Measurements from ENCODE around the gene DPEP2.
"Not testable (repeated sequence)": the region's sequence is repeated elsewhere in the genome, so short reads cannot be mapped to it uniquely, and the experiment has no call there.

The DPEP2 gene

GRCh38 chr16:68003031-68003430 is 3.7 kb upstream of the DPEP2 start:
- DNase-seq = no peak

GRCh38 chr16:68000450-68000849 is 1.2 kb upstream of the DPEP2 start:
- no peak for DNase-seq

DNA sequence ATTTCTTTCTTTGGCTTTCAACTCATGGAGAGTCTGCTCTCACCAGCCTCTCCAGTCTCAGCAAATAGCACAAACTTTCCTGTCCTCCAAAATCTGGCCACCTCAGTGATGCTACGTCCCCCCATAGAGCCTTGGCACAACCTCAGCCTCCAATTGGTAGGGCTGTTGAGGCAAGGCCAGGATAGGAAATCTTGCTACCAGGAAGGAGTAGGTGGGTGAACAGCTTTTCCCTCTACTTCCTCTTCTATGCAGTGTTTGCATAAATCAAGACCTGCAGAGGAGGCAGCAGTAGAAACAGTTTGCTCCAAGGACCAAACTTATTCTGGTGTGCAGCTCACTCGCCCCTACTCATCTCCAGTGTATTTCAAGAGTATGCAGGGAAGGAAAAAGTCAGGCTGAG is 701 bp upstream of the DPEP2 start:
- peak; percentile 28 for DNase-seq

DNA sequence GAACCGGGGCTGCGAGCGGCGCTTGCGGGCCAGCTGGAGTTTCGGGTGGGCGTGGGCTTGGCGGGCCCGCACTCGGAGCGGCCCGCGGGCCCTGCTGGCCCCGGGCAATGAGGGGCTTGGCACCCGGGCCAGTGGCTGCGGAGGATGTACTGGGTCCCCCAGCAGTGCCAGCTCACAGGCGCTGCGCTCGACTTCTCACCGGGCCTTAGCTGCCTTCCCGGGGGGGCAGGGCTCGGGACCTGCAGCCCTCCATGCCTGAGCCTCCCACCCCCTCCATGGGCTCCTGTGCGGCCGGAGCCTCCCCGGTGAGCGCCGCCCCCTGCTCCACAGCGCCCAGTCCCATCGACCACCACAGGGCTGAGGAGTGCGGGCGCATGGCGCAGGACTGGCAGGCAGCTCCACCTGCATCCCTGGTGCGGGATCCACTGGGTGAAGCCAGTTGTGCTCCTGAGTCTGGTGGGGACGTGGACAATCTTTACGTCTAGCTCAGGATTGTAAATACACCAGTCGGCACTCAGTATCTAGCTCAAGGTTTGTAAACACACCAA is 979 bp downstream of the DPEP2 start:
- DNase-seq = not testable (repeated sequence)

DNA sequence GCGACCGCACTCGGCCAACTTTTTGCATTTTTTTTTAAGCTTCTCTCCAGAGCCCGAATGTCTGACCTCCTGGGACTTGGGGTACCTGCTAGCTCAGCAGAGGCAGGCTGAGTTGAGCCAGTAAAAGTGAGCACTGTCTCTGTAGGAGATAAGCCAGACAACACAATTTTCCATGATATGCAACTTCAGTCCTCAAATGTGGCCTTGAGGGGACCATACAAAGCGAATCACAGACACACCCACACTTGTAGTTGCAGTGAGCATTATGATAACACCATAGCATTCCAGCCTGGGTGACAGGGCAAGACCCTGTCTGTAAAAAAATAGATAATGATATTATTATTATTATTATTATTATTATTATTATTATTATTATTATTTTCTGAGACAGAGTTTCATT is 2.6 kb downstream of the DPEP2 start:
- no peak for DNase-seq

DNA sequence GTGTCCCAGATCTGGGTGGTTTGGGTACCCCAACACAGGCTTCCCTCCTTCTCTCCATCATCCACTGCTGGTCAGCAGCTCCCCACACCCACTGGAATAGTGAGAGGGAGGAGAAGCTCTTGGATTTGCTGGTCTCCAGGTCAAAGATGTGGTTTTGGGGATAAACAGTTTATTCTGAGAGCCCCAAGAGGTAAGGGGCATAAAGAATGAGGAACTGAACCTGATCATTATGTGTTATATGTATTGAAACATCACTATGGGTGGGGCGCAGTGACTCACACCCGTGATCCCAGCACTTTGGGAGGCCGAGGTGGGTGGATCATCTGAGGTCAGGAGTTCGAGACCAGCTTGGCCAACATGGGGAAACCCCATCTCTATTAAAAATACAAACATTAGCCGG is 3.9 kb downstream of the DPEP2 start:
- peak; percentile 87 for DNase-seq

GRCh38 chr16:67994040-67994408 is 5.3 kb downstream of the DPEP2 start:
- DNase-seq = not testable (repeated sequence)

DNA sequence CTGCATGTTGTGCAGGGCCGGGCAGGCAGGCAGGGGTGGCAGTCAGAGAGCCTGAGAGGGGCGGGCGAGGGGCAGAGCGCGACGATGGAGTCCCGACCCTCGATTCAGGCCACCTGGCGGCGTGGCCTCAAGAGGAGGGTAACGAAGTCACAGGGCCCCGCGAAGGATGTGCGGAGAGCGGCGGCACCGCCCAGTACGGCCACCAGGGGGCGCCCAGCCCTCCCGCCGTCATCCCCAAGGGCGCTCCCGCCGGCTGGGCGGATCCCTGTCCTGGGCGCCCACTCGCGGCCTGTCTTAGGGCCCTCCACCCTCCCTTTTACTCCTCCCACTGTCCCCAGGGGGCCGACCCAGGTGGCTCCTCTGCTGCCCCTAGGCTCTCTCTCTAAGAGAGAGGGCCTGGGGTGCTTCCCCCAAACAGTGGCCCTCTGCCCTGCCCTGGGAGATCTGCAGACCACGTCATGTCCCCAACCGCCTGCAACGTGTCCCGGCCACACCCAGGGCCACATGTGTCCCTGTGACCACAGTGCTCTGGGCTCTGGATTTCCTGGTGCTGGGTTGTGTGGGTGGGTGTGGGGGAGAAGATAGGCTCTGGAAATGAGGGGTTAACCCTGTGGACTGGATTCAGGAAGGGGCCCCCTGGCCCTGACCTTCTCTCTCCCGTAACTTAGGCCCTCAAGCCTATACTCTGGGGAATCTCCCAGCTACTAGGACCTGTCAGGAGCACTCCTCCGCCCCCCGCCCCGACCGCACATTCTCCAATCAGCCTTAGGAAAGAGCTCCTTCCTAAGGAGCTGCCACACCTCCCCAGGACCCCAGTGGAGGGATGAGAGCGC is 5.9 kb downstream of the DPEP2 start:
- DNase-seq = peak; percentile 81

DNA sequence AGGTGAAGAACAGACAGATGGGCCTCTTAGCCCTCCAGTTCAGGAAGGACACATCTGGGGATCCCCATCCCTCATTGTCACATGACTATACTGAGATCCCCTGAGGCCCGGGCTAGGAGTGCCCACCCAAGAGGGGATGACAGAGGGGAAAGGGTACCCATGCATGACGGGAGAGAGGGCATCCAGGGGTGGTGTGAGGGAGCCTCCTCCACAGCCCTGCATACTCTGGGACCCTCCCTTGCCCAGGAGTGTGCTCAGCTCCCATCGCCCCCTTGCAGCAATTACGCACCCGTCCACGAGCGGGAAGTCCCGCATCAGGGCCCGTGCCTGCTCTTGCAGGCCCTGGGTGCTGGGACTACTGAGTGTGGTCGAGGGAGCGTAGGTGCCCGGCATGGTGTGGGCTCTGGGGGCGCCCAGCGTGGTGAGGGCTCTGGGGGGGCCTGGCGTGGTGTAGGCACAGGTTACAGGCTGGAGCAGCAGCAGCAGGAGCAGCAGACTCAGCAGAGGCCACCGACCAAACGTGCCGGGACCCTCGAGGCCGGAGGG is 6.5 kb downstream of the DPEP2 start:
- no peak for DNase-seq

GRCh38 chr16:67990018-67990386 is 9.3 kb downstream of the DPEP2 start:
- no peak for DNase-seq

- no peak for DNase-seq
Observed at GRCh38 chr16:67989322-67990017, 9.8 kb downstream of the DPEP2 start.

- DNase-seq = peak; percentile 16
Observed at GRCh38 chr16:67988675-67989074, 10.6 kb downstream of the DPEP2 start.

DNA sequence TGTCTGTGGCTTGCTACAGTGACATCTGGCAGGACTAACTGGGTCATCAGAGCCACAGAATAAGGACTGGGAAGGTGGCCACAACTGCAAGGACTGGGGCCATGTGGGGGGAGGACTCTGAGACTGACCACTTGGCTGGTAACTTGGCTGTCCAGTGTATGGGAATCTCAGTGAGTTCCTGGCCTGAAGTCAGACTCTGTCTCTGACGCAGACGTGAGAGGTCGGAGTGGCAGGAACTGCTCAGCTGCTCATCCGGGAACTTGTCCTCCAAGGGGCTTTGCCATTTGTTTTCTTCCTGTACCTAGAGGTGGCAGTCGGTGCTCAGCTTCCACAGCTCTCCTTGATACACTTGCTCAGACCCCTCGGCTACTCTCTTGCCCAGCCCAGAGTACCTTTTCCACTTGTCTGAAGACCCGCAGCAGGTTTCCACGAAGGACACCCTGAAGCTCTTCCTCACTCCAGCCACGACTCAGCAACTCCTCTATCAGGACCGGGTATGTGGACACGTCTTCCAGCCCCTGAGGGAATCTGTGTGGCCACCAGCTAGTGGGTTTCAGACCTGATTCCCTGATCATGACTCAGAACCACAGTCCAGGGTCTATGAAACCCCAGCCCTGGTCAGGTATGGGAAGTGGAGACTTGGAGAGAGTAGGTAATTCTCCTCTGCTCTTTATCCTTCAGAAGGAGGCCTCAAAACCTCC is 11.7 kb downstream of the DPEP2 start:
- no peak for DNase-seq

- no peak for DNase-seq
Observed at GRCh38 chr16:67986949-67987348, 12.3 kb downstream of the DPEP2 start.

GRCh38 chr16:67982011-67982696 is 17.1 kb downstream of the DPEP2 start:
- no peak for DNase-seq

DNA sequence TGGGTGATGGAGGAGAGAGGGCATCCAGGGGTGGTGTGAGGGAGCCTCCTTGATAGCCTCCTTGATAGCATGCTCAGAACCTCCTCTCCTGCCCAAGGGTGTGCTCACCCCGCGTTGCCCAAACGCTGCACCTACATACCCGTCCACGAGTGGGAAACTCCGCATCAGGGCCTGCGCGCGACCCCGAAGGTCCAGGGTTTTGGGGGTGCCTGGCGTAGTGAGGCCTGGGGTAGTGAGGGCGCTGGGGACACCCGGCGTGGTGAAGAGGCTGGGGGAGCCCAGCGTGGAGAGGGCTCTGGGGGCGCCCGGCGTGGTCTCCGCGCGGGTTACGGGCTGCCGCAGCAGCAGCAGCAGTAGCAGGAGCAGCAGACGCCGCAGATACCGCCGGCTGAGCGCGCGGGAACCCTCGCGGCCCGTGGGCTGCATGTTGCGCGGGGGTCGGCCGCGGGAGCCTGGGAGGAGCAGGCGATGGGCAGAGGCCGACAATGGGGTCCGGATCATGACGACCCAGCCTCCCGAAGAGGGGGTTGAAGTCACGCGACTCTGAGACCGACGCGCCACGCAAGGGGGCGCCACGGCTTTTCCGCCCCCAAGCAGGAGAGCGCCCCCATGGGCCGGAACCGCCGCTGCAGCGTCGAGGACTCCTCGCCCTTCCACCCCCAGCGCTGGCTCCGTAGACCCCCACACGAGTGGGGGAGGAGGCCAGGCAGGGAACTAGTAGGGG is 19.2 kb downstream of the DPEP2 start, which contains the start of gene DPEP3:
Gene DPEP3 (minus strand): TSS at position 545 of the 724 bp plus-strand sequence. CDS start 119 bp downstream, at position 426.
- DNase-seq = no peak

- no peak for DNase-seq
Observed at GRCh38 chr16:67977469-67978227, 21.6 kb downstream of the DPEP2 start.

GRCh38 chr16:67977005-67977404 is 22.3 kb downstream of the DPEP2 start:
- no peak for DNase-seq

DNA sequence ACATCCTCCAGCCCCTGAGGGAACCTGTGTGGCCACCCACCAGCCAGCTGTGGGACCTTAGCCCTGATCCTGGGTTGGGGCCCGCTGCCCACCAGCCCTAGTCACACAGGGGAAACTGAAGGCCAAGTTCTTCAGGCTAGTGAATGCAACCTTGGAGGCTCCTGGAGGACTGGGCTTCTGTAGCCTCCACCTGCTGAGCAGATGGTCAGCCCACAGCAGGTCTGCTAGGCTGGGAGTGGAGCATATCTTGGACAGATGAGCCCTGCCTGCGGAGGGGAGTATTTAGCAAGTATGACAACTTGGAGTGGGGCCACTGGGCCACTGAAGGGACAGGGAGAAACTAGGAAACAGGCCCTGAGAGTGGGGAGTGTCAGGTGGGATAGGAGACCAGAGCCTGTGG is 23.1 kb downstream of the DPEP2 start:
- no peak for DNase-seq

GRCh38 chr16:67975321-67976105 is 23.8 kb downstream of the DPEP2 start:
- no peak for DNase-seq
